ENCODE measurements around the gene GJC1.

Gene GJC1

DNA sequence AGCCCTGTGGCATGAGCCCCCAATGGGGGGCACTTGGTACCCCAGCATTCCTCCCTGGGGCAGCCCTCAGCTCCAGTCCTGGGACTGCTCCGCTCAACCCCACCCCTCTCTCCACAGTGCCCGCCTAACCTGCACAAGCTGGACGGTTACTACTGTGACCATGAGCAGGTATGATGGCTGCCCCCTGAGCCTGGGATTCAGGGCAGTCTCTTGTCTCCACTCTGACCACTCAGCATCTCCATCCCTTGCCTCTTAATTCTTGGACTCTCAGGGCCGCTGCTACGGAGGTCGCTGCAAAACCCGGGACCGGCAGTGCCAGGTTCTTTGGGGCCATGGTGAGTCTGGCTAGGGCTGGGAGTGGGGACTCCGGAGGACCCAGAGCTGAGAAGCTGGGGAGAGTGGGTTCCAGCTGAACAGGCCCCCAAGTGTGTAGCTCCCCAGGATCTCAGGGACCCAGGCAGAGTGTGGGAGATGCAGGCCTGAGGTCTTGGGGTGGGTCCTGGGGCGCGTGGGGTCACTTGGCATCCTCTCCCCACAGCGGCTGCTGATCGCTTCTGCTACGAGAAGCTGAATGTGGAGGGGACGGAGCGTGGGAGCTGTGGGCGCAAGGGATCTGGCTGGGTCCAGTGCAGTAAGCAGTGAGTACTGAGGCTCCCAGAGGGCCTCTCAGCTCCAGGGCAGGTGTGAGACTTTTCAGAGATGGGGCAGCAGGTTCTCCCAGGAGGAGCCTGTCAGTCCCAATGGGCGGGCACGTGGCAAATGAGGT is 53.3 kb downstream of the GJC1 start:
- no peak for DNase-seq (ENCODE audit: low spot score)

DNA sequence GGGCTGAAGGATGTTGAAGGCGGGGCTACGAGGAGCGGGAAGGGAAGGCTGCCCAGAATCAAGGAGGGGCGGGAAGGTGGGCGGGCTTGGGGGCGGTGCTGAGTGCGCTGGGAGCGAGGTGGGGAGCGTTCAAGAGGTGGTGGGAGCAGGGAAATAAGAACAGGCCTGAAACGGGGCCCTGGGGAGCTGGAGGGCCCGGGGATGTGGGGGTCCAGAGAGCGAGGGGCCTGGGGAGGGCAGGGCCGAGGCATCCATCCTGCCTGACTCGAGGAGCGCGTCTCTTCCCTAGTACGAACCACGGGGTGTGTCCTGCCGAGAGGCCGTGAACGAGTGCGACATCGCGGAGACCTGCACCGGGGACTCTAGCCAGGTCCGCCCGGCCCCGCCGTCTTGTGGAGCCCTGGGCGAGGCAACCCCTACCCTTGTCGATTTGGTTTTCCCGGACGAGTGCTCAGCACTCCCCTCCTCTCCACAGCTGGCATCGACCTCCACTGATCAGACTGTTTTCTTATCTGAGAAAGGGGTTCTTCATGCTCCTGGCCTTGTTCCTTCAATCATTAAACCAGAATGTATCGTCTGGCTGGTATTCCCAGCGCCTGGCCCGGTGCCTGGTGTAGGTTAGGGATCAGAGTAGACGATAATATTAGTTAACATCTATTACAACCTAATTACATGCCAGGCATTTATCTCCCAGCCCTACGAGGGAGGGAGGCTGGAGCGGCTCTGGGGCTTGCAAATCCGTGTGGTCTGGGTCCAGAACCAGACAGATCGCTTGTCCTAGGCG is 54.1 kb downstream of the GJC1 start:
- DNase-seq (ENCODE audit: low spot score): no peak

DNA sequence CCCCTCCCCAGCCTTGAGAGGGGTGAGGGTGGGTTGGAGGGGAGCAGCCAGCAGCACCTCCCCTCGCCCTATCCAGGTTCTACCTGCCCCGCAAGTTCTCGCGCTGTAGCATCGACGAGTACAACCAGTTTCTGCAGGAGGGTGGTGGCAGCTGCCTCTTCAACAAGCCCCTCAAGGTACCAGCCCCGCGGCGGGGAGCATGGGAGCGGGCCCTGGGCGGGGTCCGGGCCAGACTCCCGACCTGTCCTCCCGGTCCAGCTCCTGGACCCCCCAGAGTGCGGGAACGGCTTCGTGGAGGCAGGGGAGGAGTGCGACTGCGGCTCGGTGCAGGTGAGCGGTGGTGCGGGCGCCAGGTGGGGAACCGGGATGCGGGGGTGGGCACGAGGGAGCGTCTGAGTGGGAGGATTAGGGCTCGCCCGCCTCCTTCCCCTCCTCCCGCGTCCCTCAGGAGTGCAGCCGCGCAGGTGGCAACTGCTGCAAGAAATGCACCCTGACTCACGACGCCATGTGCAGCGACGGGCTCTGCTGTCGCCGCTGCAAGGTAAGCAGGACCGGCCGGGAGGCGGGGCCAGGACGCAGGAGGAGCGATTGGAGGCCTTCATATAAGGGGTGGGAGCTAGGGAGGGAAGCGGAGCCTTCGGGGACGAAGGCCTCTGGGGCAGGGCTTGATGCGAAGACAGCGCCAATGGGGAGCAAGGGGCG is 54.8 kb downstream of the GJC1 start:
- peak; percentile 91 for DNase-seq (ENCODE audit: low spot score)

DNA sequence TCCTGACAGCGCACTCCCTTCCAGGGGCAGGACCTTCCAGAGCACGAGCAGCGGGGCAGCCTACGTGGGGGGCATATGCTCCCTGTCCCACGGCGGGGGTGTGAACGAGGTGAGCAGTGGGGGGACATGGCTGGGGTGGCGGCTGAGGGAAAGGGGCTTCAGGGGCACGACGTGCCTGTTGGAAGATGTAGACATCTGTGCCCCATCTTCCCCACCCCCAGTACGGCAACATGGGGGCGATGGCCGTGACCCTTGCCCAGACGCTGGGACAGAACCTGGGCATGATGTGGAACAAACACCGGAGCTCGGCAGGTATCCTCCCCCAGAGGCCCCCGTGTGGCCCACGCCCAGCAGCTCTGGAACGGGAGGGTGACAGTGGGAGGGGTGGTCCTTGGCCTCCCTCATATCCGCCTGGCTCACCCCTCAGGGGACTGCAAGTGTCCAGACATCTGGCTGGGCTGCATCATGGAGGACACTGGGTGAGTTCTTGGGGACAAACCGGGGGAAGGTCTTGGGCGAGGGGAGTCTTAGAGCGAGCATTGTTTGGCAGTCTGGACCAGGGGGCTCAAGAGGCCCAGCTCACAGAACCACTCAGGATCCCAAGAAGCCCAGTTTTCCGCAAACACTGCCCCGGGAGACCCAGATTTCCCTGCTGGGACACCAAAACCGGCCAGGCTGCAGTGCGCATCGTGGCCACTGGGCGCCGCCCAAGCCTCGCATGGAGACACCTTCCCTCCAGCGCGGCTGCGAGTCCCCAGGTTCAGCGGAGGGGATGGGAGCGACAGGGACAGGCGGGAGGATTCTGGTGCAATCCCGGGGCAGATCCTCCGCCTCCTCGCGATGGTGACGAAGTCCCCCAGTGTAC is 55.6 kb downstream of the GJC1 start:
- peak; percentile 67 for DNase-seq (ENCODE audit: low spot score)

DNA sequence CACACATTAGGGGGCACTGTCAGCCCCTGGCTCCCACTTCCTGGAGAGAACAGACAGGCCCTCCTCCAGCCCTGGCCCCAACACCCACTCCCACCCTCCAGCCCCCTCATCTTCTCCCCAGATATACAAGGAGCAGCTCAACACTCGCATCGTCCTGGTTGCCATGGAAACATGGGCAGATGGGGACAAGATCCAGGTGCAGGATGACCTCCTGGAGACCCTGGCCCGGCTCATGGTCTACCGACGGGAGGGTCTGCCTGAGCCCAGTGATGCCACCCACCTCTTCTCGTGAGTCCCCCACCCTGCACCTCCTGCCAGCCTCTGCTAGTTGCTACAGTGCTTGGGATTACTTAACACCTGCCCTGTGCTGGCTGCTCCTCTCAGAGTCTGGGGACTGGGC is 56.9 kb downstream of the GJC1 start:
- no peak for DNase-seq (ENCODE audit: low spot score)

DNA sequence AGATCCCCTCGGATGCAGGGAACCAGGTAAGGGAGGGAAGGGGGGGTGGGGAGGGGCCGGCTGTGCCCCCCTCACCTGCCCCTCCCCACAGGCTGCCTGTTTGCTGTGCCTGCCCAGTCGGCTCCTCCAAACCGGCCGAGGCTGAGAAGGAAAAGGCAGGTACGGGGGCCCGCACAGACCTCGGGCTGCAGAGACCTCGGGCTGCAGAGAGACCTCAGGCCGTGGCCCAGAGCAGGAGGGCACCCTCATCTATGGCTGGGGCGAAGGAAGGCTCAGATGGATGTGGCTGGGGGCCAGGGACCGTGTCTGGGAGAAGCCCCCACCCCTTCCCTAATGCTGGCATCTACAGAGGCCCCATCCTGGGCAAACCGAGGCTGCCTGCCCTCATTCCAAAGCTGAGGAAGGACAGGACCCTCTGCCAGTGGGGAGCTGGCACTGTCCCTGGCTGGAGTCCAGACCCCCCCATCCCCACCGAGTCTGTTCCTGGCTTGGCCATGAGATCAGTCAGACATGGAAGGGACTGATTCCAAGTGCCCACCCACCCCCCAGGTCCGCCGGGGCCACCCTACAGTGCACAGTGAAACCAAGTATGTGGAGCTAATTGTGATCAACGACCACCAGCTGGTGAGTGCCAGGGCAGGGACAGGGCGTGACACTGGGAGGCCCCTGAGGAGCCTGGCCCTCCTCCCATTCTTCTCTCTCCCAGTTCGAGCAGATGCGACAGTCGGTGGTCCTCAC is 57.6 kb downstream of the GJC1 start:
- DNase-seq (ENCODE audit: low spot score): no peak

DNA sequence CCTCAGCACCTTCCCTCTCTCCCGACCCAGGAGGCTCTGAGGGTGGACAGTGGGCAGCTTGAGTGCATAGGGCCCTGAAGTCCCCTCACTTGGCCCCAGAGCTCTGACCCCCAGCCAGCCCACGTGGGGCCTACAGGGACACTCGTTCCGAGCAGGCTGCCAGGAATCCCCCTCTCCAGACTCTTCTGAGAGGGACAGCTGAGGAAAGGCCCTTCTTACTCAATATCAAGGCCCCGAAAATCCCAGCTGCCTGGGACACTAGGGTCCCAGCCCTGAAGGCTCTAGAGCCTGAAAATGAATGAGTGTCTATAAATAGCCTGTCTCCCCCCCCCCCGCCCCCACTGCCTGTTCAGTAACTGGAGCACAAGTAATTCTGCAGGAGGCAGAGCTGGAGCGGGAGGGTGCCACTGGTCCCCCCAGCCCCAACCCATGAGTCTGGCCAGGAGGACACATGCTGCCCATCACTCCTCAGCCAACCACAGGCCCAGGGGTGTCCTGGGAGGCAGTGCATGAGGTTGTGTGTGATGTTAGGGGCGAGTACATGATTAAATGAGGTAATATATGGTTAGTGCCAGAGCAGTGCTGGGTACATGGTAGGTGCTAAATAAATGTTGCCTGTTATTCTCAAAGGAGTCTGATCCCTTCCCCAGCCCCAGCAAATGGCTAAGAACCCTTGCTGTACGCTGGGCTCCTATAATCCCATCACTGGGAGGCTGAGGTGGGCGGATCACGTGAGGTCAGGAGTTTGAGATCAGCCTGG is 59.7 kb downstream of the GJC1 start:
- no peak for DNase-seq (ENCODE audit: low spot score)

DNA sequence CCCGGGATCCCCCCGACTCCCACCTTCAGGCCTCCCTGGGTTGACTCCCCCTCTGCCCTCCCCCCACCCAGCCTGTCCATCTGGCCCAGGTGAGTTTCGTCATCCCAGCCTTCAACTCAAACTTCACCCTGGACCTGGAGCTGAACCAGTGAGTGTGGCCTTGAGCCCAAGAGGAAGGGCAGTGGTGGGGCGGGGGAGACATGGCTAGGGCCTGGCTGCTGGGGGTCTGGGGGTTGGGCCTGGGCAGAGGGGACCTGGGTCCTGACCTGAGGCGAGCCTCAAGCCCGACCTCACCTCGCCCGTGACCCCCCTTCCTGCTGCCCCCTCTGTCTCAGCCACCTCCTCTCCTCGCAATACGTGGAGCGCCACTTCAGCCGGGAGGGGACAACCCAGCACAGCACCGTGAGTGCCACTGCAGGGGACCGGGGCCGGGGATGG is 60.4 kb downstream of the GJC1 start:
- no peak for DNase-seq (ENCODE audit: low spot score)

DNA sequence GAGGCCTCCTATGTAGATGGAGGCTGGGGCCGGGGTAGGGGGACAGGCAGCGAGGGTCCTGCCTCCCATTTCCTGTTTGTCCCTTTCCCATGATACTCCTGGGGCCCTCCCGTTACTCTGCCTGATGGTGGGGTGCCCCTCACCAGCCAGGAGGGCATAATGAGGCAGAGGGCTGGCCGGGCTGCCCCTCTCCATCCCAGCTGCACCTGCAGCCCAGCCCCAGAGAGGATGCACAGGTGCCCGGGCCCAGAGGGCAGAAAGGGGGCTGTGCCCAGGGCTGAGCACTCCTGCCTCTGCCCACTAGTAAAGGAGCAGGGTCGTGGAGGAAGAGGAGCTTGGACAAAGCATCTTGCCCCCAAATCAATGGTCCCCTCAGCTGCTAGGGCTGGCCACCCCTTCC is 60.9 kb downstream of the GJC1 start:
- no peak for DNase-seq (ENCODE audit: low spot score)

DNA sequence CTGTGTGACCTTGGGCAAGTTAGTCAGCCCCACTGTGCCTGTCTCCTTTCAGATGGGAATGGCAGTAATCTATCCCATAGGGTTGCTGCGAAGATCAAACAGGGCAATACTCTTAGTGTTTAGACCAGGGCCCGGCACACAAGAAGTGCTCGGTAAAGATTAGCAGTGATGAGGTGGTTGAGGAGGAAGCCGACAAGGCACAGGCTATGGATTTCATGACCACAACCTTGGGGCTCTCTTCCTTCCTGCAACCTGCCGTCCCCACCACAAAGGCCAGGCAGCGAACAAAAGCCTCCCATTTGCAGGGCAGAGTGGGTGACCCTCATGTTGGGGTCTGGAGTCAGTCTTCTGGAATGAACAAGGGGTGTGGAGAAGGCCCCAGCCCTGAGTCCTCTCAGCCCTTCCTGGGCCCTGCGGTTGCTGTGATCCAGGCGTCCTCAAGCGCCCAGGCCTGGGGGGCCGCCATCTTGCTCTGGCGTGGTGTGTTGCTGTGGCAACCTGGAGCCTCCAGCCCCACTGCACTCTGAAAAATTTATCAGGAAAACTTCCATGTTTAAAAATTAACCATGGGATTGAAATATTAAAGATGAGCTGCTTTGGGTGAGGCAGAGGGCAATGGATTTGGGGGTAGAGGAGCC is 61.5 kb downstream of the GJC1 start:
- DNase-seq (ENCODE audit: low spot score): no peak

DNA sequence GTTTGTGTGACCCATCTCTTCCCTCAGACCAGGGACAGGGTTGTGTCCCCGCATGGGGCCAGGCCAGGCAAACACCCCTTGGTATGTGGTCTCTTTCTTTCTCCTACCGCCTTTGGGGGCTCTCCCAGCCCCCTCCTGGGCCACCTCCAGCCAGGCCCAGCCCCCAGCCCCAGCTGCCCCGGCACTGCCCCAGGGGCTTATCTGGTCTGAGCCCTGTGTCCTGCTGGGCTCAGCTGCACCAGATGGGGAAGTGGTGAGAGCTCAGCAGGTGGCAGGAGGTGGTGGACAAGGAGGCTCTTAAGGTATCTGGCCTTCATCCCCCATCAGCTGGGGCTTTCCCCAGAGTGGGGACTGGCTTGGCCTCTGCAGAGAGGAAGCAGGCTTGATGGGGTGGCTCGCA is 62.6 kb downstream of the GJC1 start:
- DNase-seq (ENCODE audit: low spot score): no peak

DNA sequence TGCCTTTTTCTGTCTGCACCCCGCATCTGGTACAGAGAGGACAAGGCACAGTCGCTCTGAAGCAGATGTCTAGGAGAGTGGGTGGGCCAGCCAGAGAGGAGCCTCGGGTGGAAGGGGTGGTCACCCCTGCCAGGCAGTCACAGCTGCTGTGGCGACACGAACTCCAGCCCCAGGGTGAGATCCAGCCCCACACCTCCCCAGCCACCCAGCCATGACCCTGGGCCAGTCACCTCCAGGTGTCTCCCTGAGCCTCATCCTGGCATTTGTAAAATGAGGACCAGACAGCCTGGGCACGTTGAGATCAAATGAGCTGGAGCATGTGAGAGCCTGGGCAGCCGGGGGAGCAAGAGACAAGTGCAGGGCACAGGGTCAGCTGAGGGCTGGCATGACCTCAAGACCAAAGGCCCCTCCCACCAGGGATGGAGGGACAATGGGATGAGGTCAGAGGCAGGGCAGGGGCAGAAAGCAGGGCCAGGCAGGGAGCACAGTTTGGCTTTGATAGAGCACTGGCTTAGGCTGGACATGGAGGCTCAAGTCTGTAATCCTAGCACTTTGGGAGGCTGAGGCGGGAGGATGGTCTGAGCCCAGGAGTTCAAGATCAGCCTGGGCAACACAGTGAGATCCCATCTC is 63.6 kb downstream of the GJC1 start:
- peak; percentile 71 for DNase-seq (ENCODE audit: low spot score)

DNA sequence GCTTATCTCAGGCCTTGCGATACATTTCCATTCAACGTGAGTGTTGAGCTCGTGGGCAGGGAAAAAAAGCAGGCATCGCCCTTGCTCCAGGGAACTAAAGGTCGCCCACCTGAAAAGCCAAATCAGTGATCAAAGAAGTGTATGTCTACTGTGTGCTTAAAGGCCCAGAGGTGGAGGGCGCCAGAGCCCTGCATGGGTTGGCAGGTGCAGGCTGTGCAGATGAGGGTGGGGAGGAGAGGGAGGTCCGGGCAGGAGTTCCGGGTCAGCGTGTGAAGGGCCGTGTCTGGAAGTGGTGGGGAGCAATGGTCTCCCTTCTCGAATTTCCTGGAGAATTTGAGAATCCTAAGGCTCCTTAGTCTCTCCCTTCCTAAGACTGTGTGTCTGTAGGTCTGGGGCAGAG is 64.1 kb downstream of the GJC1 start:
- DNase-seq (ENCODE audit: low spot score): no peak

DNA sequence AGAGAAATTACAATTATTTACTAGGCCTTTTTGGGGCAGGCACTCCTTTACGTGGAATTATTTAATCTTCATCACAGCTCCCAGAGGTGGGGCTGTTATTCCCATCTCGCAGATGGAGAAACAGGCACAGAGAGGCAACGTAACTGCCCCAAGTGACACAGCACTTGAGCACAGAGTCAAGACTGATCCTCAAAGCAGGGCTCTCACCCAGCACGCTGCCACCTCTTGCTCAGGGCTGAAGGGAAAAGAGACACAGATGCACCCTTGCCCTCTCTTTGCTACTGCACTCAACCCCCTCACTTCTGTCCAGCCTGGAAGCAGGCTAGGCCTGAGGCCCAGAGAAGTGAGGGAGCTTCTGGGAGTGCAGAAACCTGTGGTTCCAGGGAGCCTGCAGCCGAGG is 66.9 kb downstream of the GJC1 start:
- no peak for DNase-seq (ENCODE audit: low spot score)

DNA sequence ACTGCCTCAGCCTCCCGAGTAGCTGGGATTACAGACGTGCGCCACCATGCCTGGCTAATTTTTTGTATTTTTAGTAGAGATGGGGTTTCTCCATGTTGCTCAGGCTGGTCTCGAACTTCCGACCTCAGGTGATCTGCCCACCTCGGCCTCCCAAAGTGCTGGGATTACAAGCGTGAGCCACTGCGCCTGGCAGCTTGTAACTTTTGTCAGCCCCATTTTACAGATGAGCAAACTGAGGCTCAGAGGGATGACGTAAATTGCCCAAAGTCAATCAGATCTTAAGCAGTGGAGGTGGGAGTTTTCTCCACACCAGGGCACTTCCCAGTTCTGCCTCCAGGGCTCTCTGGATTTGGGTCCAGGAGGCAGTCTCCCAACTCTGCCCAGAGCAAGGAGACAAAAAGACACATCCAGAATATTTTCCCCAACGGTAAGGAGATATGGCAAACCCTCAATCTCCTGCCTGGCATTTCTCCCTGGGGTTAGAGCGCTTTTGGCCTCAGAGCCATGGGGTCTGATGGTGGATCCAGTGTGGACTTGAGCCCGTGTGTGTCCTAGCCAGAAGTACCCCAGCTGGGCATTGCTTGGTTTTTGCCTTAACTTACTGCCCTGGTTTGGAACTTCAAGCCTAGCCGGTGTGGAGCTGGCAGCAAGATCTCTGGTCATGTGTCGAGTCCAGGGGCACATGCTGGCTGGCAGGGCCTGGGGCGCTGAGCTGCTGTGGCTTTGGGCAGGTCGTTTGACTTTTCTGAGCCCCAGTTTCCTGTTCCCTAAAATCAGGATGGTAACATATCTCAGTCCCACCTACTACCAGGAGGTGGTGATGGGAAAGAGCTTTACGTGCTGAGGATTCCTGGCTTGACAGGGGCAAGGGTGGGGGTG is 67.9 kb downstream of the GJC1 start:
- DNase-seq (ENCODE audit: low spot score): no peak

DNA sequence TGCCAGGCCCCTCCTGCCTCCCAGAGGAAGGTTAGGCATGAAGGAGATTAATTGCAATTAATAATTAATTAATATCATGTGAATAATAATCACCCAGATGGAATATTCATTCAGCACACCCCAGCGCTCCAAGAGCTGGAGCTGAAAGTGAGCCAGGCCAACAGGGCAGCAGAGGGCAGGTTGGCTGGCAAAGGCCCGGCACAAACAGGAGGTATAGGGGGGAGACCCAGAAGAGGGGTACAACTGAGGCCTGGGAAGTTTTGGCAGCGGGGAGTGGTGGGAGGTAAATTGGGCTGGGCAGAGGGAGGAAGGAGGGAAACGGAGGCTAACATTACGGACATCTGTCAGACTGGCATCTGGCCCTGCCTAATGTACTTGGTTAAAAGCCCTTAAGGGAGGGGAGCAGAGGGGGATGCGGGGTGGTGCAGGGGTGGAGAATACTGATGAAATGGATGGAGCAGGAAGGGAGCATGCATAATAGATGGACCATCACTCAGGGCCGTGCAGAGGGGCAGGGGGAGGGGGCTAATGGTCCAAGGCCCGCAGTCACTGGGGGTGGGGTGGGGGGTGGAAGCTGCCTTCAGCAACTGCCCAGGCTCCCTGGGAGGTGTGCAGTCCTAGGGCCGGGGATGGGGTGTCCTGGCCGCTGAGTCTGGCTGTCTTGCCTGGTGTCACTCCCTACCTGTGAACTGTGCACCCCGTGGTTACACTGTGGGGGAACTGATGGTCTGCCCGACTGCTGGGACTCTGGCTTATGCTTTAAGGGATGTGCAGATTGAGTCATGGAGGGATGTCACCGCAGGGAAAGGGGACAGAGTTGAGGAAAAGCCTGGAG is 69.4 kb downstream of the GJC1 start:
- DNase-seq (ENCODE audit: low spot score): no peak

DNA sequence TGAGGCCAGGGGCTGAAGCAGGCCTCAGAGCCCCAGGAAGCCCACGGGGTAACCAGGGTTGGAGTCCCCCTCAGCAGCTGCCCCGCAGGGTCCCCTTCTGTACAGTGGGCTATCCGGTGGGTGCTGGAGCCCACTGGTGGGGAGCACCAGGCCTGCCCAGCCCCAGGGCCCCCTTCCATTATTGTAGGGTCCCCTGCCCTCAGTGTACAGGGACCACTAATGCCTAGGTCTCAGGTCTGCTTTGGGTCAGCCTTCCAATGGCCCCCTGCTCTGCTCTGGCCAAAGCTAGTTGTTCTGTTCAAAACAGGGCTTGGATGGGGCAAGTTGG is 70.2 kb downstream of the GJC1 start:
- no peak for DNase-seq (ENCODE audit: low spot score)
